NB4 (cell line): Measurements from ENCODE around the gene ABT1.

Source experiments
- MYC ChIP-seq: IDR thresholded peaks from 2 replicates; pipeline ENCODE4 v1.6.1; 2011; ENCODE audit warnings: low read depth, low read length
- POLR2A ChIP-seq: IDR thresholded peaks from 2 replicates; pipeline ENCODE4 v1.6.1; 2011; ENCODE audit warnings: mild to moderate bottlenecking; ENCODE audit not compliant: insufficient read length; ENCODE audit errors: extremely low read depth
- TF ChIP-seq, protein P1 (sequence below): IDR thresholded peaks from one replicate; pipeline ENCODE4 v1.5.1; 2012; ENCODE audit warnings: low read depth, low read length

DNA sequence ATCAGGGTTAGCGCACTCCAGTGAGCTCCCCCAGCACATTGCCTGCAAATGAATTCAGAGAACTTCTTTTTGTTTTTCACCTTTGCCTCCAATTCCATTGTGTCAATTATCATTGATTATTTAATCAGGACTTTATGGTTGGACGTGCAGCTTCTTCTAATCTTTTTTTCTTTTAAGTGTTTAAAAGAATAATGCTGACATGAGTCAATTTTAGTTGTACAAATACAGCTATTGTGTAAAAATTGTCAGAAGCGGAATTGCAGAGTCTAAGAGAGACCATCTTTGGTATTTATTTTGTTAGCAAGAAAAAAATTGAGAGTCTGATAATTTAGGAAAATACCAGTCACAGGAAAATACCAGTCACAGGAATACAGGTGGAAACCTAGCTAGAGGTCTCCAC is 5.5 kb downstream of the ABT1 start:
- TF ChIP-seq, protein P1, sequence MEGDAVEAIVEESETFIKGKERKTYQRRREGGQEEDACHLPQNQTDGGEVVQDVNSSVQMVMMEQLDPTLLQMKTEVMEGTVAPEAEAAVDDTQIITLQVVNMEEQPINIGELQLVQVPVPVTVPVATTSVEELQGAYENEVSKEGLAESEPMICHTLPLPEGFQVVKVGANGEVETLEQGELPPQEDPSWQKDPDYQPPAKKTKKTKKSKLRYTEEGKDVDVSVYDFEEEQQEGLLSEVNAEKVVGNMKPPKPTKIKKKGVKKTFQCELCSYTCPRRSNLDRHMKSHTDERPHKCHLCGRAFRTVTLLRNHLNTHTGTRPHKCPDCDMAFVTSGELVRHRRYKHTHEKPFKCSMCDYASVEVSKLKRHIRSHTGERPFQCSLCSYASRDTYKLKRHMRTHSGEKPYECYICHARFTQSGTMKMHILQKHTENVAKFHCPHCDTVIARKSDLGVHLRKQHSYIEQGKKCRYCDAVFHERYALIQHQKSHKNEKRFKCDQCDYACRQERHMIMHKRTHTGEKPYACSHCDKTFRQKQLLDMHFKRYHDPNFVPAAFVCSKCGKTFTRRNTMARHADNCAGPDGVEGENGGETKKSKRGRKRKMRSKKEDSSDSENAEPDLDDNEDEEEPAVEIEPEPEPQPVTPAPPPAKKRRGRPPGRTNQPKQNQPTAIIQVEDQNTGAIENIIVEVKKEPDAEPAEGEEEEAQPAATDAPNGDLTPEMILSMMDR: no peak
- TF ChIP-seq POLR2A (no peak), MYC (no peak)
